Measurements from ENCODE around the gene KLHL29.

- TF ChIP-seq EZH2 (IDR thresholded peaks at IDR 0.05; ENCODE audit: insufficient read depth, poor library complexity, severe bottlenecking) = no peak
- TF ChIP-seq EZH2phosphoT487 (IDR thresholded peaks at IDR 0.05; ENCODE audit: insufficient read depth, low read depth) = no peak
Observed at GRCh38 chr2:23413641-23414040, 28.7 kb downstream of the KLHL29 start.

Measured in GM23248 (cell line).